Trophoblast cell (in vitro differentiated cells and primary cell): ENCODE measurements around the gene SPAG17.

ENCODE experiments used
- DNase-seq, 2 donors: peaks; one replicate each; pipeline ENCODE4 v3.0.0-alpha.2; 2016
- H2AFZ ChIP-seq: 2 replicates; pipeline ENCODE4 v1.6.1; 2013; ENCODE audit warnings: low read length, moderate library complexity, mild to moderate bottlenecking; ENCODE audit not compliant: insufficient read depth, poor library complexity
- H2AK5ac ChIP-seq: 2 replicates; pipeline ENCODE4 v1.6.1; 2013; ENCODE audit warnings: mild to moderate bottlenecking, low read length
- H2BK120ac ChIP-seq: 2 replicates; pipeline ENCODE4 v1.6.1; 2013; ENCODE audit warnings: low read length, mild to moderate bottlenecking, moderate library complexity; ENCODE audit not compliant: insufficient read depth, poor library complexity
- H2BK12ac ChIP-seq: 2 replicates; pipeline ENCODE4 v1.6.1; 2013; ENCODE audit warnings: mild to moderate bottlenecking, low read length, moderate library complexity
- H2BK5ac ChIP-seq: 2 replicates; pipeline ENCODE4 v1.6.1; 2013; ENCODE audit warnings: low read length, low read depth, moderate library complexity, mild to moderate bottlenecking; ENCODE audit not compliant: poor library complexity
- H3K14ac ChIP-seq: 2 replicates; pipeline ENCODE4 v1.6.1; 2013; ENCODE audit warnings: mild to moderate bottlenecking, low read length
- H3K18ac ChIP-seq: 2 replicates; pipeline ENCODE4 v1.6.1; 2013; ENCODE audit warnings: mild to moderate bottlenecking, low read length
- H3K23ac ChIP-seq: 2 replicates; pipeline ENCODE4 v1.6.1; 2013; ENCODE audit warnings: low read length
- H3K27ac ChIP-seq: 2 replicates; pipeline ENCODE4 v1.5.1; 2013; ENCODE audit warnings: low read depth, mild to moderate bottlenecking, inconsistent platforms, low read length, moderate library complexity
- H3K27me3 ChIP-seq: 2 replicates; pipeline ENCODE4 v1.6.1; 2013; ENCODE audit warnings: inconsistent platforms, mild to moderate bottlenecking, low read length, moderate library complexity; ENCODE audit not compliant: insufficient read depth
- H3K36me3 ChIP-seq, 2 experiments: 1 replicate in 1 of 2; 2 replicates in 1 of 2; pipeline ENCODE4 v1.6.1; 2013; ENCODE audit warnings: low read length in 2 of 2, mild to moderate bottlenecking in 2 of 2, moderate library complexity in 1 of 2; ENCODE audit not compliant: insufficient read depth in 2 of 2, control insufficient read depth in 1 of 2
- H3K4ac ChIP-seq: 2 replicates; pipeline ENCODE4 v1.6.1; 2013; ENCODE audit warnings: low read depth, mild to moderate bottlenecking, low read length, moderate library complexity
- H3K4me1 ChIP-seq, 2 experiments: 1 replicate in 1 of 2; 2 replicates in 1 of 2; pipeline ENCODE4 v1.6.1; 2013; ENCODE audit warnings: low read length in 2 of 2, mild to moderate bottlenecking in 2 of 2, moderate library complexity in 1 of 2; ENCODE audit not compliant: insufficient read depth in 2 of 2, control insufficient read depth in 1 of 2
- H3K4me2 ChIP-seq: 2 replicates; pipeline ENCODE4 v1.6.1; 2013; ENCODE audit warnings: inconsistent platforms, mild to moderate bottlenecking, low read length, moderate library complexity
- H3K4me3 ChIP-seq: 2 replicates; pipeline ENCODE4 v1.5.1; 2013; ENCODE audit warnings: mild to moderate bottlenecking, low read depth, low read length, inconsistent platforms
- H3K79me1 ChIP-seq: one replicate; pipeline ENCODE4 v1.6.1; 2013; ENCODE audit warnings: low read length
- H3K79me2 ChIP-seq: 2 replicates; pipeline ENCODE4 v1.6.1; 2013; ENCODE audit warnings: low read length, mild to moderate bottlenecking; ENCODE audit not compliant: control insufficient read depth, insufficient read depth, poor library complexity
- H3K9ac ChIP-seq: 2 replicates; pipeline ENCODE4 v1.6.1; 2013; ENCODE audit warnings: mild to moderate bottlenecking, low read length
- H3K9me3 ChIP-seq: 2 replicates; pipeline ENCODE4 v1.6.1; 2013; ENCODE audit warnings: low read depth, mild to moderate bottlenecking, control low read depth, inconsistent platforms, low read length; ENCODE audit not compliant: insufficient read depth
- H4K12ac ChIP-seq: 2 replicates; pipeline ENCODE4 v1.6.1; 2013; ENCODE audit warnings: low read depth, mild to moderate bottlenecking, low read length, moderate library complexity
- H4K8ac ChIP-seq: 2 replicates; pipeline ENCODE4 v1.6.1; 2013; ENCODE audit warnings: low read depth, mild to moderate bottlenecking, low read length, moderate library complexity
- H4K91ac ChIP-seq: one replicate; pipeline ENCODE4 v1.6.1; 2013; ENCODE audit warnings: low read depth, mild to moderate bottlenecking, low read length, moderate library complexity
- WGBS: extraction: QIAGEN DNeasy Blood & Tissue Kit; methylation state at CpG from one replicate; pipeline ENCODE4 v1.1.7; 2013; ENCODE audit warnings: missing lambda C conversion rate; ENCODE audit not compliant: insufficient read length, insufficient coverage; ENCODE audit errors: extremely low coverage; 5-methylcytosine and 5-hydroxymethylcytosine counted together

Gene SPAG17

GRCh38 chr1:118043624-118044023 is 141.4 kb downstream of the SPAG17 start:
- Histone ChIP-seq H2AFZ (no peak overlapping the region), H2AK5ac (no peak overlapping the region), H3K27ac (no peak overlapping the region), H3K79me1 (no peaks in the 10 kb centered on the region), H4K8ac (no peak overlapping the region), H3K4ac (no peak overlapping the region), H3K9me3 (no peaks in the 10 kb centered on the region), H3K23ac (no peak overlapping the region), H2BK12ac (no peak overlapping the region), H3K4me3 (no peak overlapping the region), H2BK5ac (no peak overlapping the region), H3K4me2 (no peak overlapping the region), H3K14ac (no peak overlapping the region), H3K4me1 (no peaks in the 10 kb centered on the region), H4K12ac (no peak overlapping the region), H4K91ac (no peak overlapping the region), H3K18ac (no peak overlapping the region), H2BK120ac (no peak overlapping the region), H3K9ac (no peak overlapping the region), H3K36me3 (no peaks in the 10 kb centered on the region), H3K27me3 (no peaks in the 10 kb centered on the region), H3K79me2 (no peaks in the 10 kb centered on the region)
- no CpG with 5 or more reads among the region's 1 CpG for WGBS
- no peak for DNase-seq

- H2AK5ac ChIP-seq = no peak overlapping the region
- no peaks in the 10 kb centered on the region for H3K4me1 ChIP-seq
- H3K27ac ChIP-seq = no peak overlapping the region
- no peaks in the 10 kb centered on the region for H3K27me3 ChIP-seq
- H3K36me3 ChIP-seq = no peaks in the 10 kb centered on the region
- H2BK12ac ChIP-seq = no peak overlapping the region
- H4K12ac ChIP-seq = no peak overlapping the region
- H2AFZ ChIP-seq = no peak overlapping the region
- no peaks in the 10 kb centered on the region for H3K9me3 ChIP-seq
- H3K18ac ChIP-seq = no peak overlapping the region
- no peak for DNase-seq
- H4K91ac ChIP-seq = no peak overlapping the region
- no peak overlapping the region for H3K23ac ChIP-seq
- H3K14ac ChIP-seq = no peak overlapping the region
- H4K8ac ChIP-seq = no peak overlapping the region
- no peak overlapping the region for H2BK120ac ChIP-seq
- no peak overlapping the region for H3K4ac ChIP-seq
- H3K9ac ChIP-seq = no peak overlapping the region
- H2BK5ac ChIP-seq = no peak overlapping the region
- no peak overlapping the region for H3K4me3 ChIP-seq
- no peak overlapping the region for H3K4me2 ChIP-seq
- no peaks in the 10 kb centered on the region for H3K79me1 ChIP-seq
- no CpG with 5 or more reads among the region's 2 CpGs for WGBS
- no peaks in the 10 kb centered on the region for H3K79me2 ChIP-seq
These were observed 142.5 kb downstream of the SPAG17 start for GRCh38 chr1:118042501-118042900.

- Histone ChIP-seq H3K4ac (no peak overlapping the region), H2AK5ac (no peak overlapping the region), H3K36me3 (no peaks in the 10 kb centered on the region), H4K91ac (no peak overlapping the region), H4K12ac (no peak overlapping the region), H3K4me2 (no peak overlapping the region), H3K27me3 (no peaks in the 10 kb centered on the region), H3K18ac (no peak overlapping the region), H2BK5ac (no peak overlapping the region), H3K4me1 (no peaks in the 10 kb centered on the region), H3K79me1 (no peaks in the 10 kb centered on the region), H3K23ac (no peak overlapping the region), H3K79me2 (no peaks in the 10 kb centered on the region), H3K27ac (no peak overlapping the region), H3K9me3 (no peaks in the 10 kb centered on the region), H2BK120ac (no peak overlapping the region), H3K9ac (no peak overlapping the region), H3K4me3 (no peak overlapping the region), H3K14ac (no peak overlapping the region), H2BK12ac (no peak overlapping the region), H4K8ac (no peak overlapping the region), H2AFZ (no peak overlapping the region)
- WGBS = 100% methylated on average over 1 of the region's 3 CpGs
- DNase-seq = no peak
These were observed 145.9 kb downstream of the SPAG17 start for GRCh38 chr1:118039170-118039569.

- no peak overlapping the region for H2AFZ ChIP-seq
- no peak overlapping the region for H3K27ac ChIP-seq
- H2BK120ac ChIP-seq = no peak overlapping the region
- no peaks in the 10 kb centered on the region for H3K27me3 ChIP-seq
- H3K18ac ChIP-seq = no peak overlapping the region
- no peak overlapping the region for H4K91ac ChIP-seq
- no CpG with 5 or more reads among the region's 1 CpG for WGBS
- H3K4me1 ChIP-seq = no peaks in the 10 kb centered on the region
- no peaks in the 10 kb centered on the region for H3K79me2 ChIP-seq
- H4K12ac ChIP-seq = no peak overlapping the region
- no peaks in the 10 kb centered on the region for H3K36me3 ChIP-seq
- no peak overlapping the region for H3K14ac ChIP-seq
- no peak overlapping the region for H3K4me2 ChIP-seq
- H2BK5ac ChIP-seq = no peak overlapping the region
- H3K9me3 ChIP-seq = no peaks in the 10 kb centered on the region
- no peak overlapping the region for H2AK5ac ChIP-seq
- no peak overlapping the region for H3K4ac ChIP-seq
- no peak for DNase-seq
- no peak overlapping the region for H3K9ac ChIP-seq
- no peak overlapping the region for H3K23ac ChIP-seq
- no peak overlapping the region for H4K8ac ChIP-seq
- H3K79me1 ChIP-seq = no peaks in the 10 kb centered on the region
- no peak overlapping the region for H3K4me3 ChIP-seq
- H2BK12ac ChIP-seq = no peak overlapping the region
These were observed 152.1 kb downstream of the SPAG17 start for GRCh38 chr1:118032883-118033282.
